ENCODE measurements around the gene FOXA1. TPM values are rescaled to one million over a fixed set of nuclear protein-coding genes. Genes with fewer than 3 reads are reported as not detected.
A peak's percentile ranks its signal among the peaks of the same experiment; 100 is the strongest.

FOXA1 gene
- total and polyA plus RNA-seq, 2 of the 8 experiments (the other 6 are each of a cell fraction or from before 2014, with no cell fraction given) = 0.08 to 0.20 TPM

- Histone ChIP-seq H3K4ac (replicated peaks; ENCODE audit: insufficient read length, low read depth, low read length) (no peak overlapping the region), H2BK120ac (replicated peaks; ENCODE audit: low read depth, low read length) (no peak overlapping the region), H4K8ac (ENCODE audit: extremely low read depth, insufficient read depth, low read length) (no peak overlapping the region), H3K9ac (replicated peaks in 1 of 4; ENCODE audit: extremely low read depth in 1 of 4, low read depth in 3 of 4, low read length in 3 of 4) (no peak overlapping the region), H3K79me1 (ENCODE audit: low read depth, low read length) (no peaks in the 10 kb centered on the region), H3K23ac (ENCODE audit: insufficient read length) (no peak overlapping the region), H3K56ac (replicated peaks; ENCODE audit: insufficient read length, low read depth, low read length) (no peak overlapping the region), H3K23me2 (ENCODE audit: low read depth, low read length) (peaks cover 10% of the 10 kb centered on the region; the same call in 1 of the 2 replicates), H2BK5ac (ENCODE audit: low read depth, low read length) (no peak overlapping the region), H3K4me2 (ENCODE audit: insufficient read depth in 1 of 2, low read depth in 2 of 2, low read length in 2 of 2) (peak overlapping the region; percentile 80 to 81), H3K36me3 (ENCODE audit: control insufficient read depth in 2 of 4, insufficient read depth in 4 of 4, low read length in 3 of 4) (no peaks in the 10 kb centered on the region; a peak in 1 of 8 replicates), H2BK12ac (ENCODE audit: low read depth, low read length) (no peak overlapping the region), H3K18ac (ENCODE audit: extremely low read depth, low read length) (no peak overlapping the region), H3K14ac (ENCODE audit: insufficient read length) (no peak overlapping the region), H3K4me3 (ENCODE audit: extremely low read depth in 1 of 4, insufficient read depth in 2 of 4, low read depth in 3 of 4, low read length in 4 of 4) (peak overlapping the region in 3 of 4 experiments; percentile 32 to 63 (median 46); a peak in 3 of 8 replicates), H3K79me2 (ENCODE audit: control insufficient read depth in 1 of 2, insufficient read depth in 2 of 2, low read length in 2 of 2) (no peaks in the 10 kb centered on the region), H3K27ac (ENCODE audit: low read depth, low read length) (no peak overlapping the region), H2AFZ (ENCODE audit: low read length) (no peak overlapping the region), H3K27me3 (replicated peaks in 1 of 4; ENCODE audit: control insufficient read depth in 3 of 4, extremely low read depth in 1 of 4, insufficient read depth in 3 of 4, low read length in 3 of 4) (peaks cover 65 to 100% (median 86%) of the 10 kb centered on the region in 4 experiments), H4K5ac (ENCODE audit: insufficient read length, low read depth, low read length) (no peak overlapping the region), H2BK20ac (ENCODE audit: low read length) (no peak overlapping the region), H3K4me1 (replicated peaks in 1 of 4; ENCODE audit: control insufficient read depth in 3 of 4, insufficient read depth in 4 of 4, low read length in 3 of 4) (peaks cover 7 to 39% (median 13%) of the 10 kb centered on the region in 4 experiments), H2AK5ac (ENCODE audit: low read depth, low read length) (no peak overlapping the region), H3K9me3 (ENCODE audit: insufficient read depth in 2 of 2, low read depth in 1 of 2, low read length in 1 of 2) (no peaks in the 10 kb centered on the region), H4K91ac (replicated peaks; ENCODE audit: insufficient read length, low read length) (no peak overlapping the region), H2BK15ac (ENCODE audit: low read length) (no peak overlapping the region), H4K20me1 (replicated peaks in 1 of 2; ENCODE audit: control insufficient read depth in 1 of 2, insufficient read depth in 2 of 2, low read length in 2 of 2) (peaks cover 14 to 18% of the 10 kb centered on the region in 2 experiments)
- ChIA-PET POLR2A (ENCODE audit: partially characterized antibody) (interaction anchor here (0.6 kb wide), 1 partner anchor 10 kb away, joined by 3 read pairs; no protein-coding TSS in a partner anchor), CTCF (ENCODE audit: partially characterized antibody) (interaction anchor here (1.2 to 5.1 kb wide), 6 partner anchors 10 to 1066 kb away, joined by 3 to 62 read pairs (median 4); partner anchors contain the start of genes FOXA1 and TTC6)
- 5% methylated on average over 4 of the region's 4 CpGs; no CpG with 5 or more reads in 1 of the 2 experiments for WGBS, 2 experiments (ENCODE audit: extremely low coverage in 1 of 2, insufficient coverage in 1 of 2, insufficient read length in 1 of 2, insufficient replicate concordance in 2 of 2, low coverage in 1 of 2, low lambda C conversion rate in 2 of 2, missing lambda C conversion rate in 1 of 2)
- TF ChIP-seq TCF12 (IDR thresholded peaks at IDR 0.05; ENCODE audit: low read depth, low read length) (no peak), CBX8 (IDR thresholded peaks at IDR 0.05; ENCODE audit: borderline replicate concordance, low read depth, low read length) (peak; percentile 87; the same call in 1 of the 2 replicates), ASH2L (IDR thresholded peaks at IDR 0.05; ENCODE audit: low read length) (no peak), JUND (IDR thresholded peaks at IDR 0.05; ENCODE audit: low read length) (no peak)
- FAIRE-seq (no peak), DNase-seq (ENCODE audit: low read depth in 1 of 2, low spot score in 2 of 2) (no peak)
Observed at GRCh38 chr14:37587131-37587803, 7.8 kb downstream of the FOXA1 start.
